Measurements from ENCODE around the gene CNTNAP2. TPM values are rescaled to one million over a fixed set of nuclear protein-coding genes. Genes with fewer than 3 reads are reported as not detected.

Gene CNTNAP2
- total and polyA plus RNA-seq, 7 donors, result 0.60 to 2.4 (median 1.7) TPM

GRCh38 chr7:147857152-147858140 is 1740.8 kb downstream of the CNTNAP2 start:
- TF ChIP-seq POLR2A (IDR thresholded peaks at IDR 0.05) (no peak), CTCF (IDR thresholded peaks at IDR 0.05) (no peak), POLR2AphosphoS5 (IDR thresholded peaks at IDR 0.05) (no peak), EP300 (IDR thresholded peaks at IDR 0.05) (no peak)
- Histone ChIP-seq H3K27ac (no peak overlapping the region), H3K4me1 (no peaks in the 10 kb centered on the region), H3K4me3 (no peak overlapping the region), H3K9me3 (no peaks in the 10 kb centered on the region), H3K27me3 (no peaks in the 10 kb centered on the region), H3K36me3 (no peaks in the 10 kb centered on the region)
- intact Hi-C loops (cut with DNase I), result no loop called here
- 90% methylated on average over 8 of the region's 8 CpGs for WGBS, 2 donors
- no peak for DNase-seq

- no peaks in the 10 kb centered on the region for H3K9me3 ChIP-seq
- H3K27me3 ChIP-seq, result no peaks in the 10 kb centered on the region
- DNase-seq, result no peak
- 77 to 84% methylated on average over 3 of the region's 3 CpGs for WGBS, 2 donors
- H3K4me3 ChIP-seq, result no peak overlapping the region
- H3K4me1 ChIP-seq, result no peaks in the 10 kb centered on the region
- H3K36me3 ChIP-seq, result no peaks in the 10 kb centered on the region
- intact Hi-C loops (cut with DNase I), result no loop called here
- TF ChIP-seq POLR2AphosphoS5 (IDR thresholded peaks at IDR 0.05) (no peak), CTCF (IDR thresholded peaks at IDR 0.05) (no peak), EP300 (IDR thresholded peaks at IDR 0.05) (no peak), POLR2A (IDR thresholded peaks at IDR 0.05) (no peak)
- no peak overlapping the region for H3K27ac ChIP-seq
Observed at GRCh38 chr7:147858421-147858820, 1741.8 kb downstream of the CNTNAP2 start.

DNA sequence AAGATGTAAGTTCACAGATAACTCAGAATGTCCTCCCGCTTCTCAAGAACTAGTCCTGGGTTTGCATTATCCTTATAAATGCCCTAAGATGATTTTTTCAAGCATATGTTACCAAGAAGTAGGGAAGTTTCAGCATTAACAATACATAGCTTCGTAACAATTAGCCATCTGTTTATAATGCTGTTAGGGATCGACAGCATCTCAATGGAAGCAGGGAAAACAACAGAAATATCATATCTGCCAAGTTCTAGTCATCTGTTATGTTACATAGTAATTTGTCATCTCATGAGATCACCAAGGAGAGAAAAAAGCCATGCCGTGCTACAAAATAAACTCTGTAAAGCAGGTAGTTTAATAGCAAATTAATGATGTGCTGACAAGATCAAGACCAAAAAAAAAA is 1742.4 kb downstream of the CNTNAP2 start:
- no peaks in the 10 kb centered on the region for H3K9me3 ChIP-seq
- no peak for DNase-seq
- no peak for TF ChIP-seq EP300 (IDR thresholded peaks at IDR 0.05)
- TF ChIP-seq CTCF (IDR thresholded peaks at IDR 0.05), result no peak
- no peak for TF ChIP-seq POLR2A (IDR thresholded peaks at IDR 0.05)
- TF ChIP-seq POLR2AphosphoS5 (IDR thresholded peaks at IDR 0.05), result no peak
- no peaks in the 10 kb centered on the region for H3K4me1 ChIP-seq
- intact Hi-C loops (cut with DNase I), result no loop called here
- H3K36me3 ChIP-seq, result no peaks in the 10 kb centered on the region
- no peaks in the 10 kb centered on the region for H3K27me3 ChIP-seq
- WGBS, 2 donors, result 82 to 91% methylated on average over 4 of the region's 4 CpGs
- H3K27ac ChIP-seq, result no peak overlapping the region
- no peak overlapping the region for H3K4me3 ChIP-seq

DNA sequence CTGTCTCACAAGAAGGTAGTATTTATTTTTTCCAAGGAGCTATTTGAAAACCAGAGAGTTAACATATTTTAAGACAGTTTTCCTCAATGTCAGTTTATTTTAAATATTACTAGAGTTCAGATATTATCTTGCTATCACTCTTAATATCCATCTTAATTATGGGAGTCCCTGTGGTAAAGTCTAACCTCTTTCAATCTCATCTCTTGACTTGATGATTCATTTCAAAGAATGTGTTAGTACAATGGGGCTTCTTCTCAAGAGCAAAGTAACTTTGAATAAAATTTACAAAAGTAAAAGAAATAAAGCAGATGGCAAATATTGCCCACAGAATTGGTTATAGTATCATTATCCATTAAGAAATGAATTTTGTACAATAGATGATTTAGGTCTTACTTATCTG is 1742.9 kb downstream of the CNTNAP2 start:
- no peak for DNase-seq
- Histone ChIP-seq H3K27ac (no peak overlapping the region), H3K36me3 (no peaks in the 10 kb centered on the region), H3K9me3 (no peaks in the 10 kb centered on the region), H3K4me3 (no peak overlapping the region), H3K4me1 (no peaks in the 10 kb centered on the region), H3K27me3 (no peaks in the 10 kb centered on the region)
- intact Hi-C loops (cut with DNase I), result no loop called here
- TF ChIP-seq CTCF (IDR thresholded peaks at IDR 0.05) (no peak), EP300 (IDR thresholded peaks at IDR 0.05) (no peak), POLR2A (IDR thresholded peaks at IDR 0.05) (no peak), POLR2AphosphoS5 (IDR thresholded peaks at IDR 0.05) (no peak)
